K562 (cell line): Measurements from ENCODE around the gene ACCSL. TPM values are rescaled to one million over a fixed set of nuclear protein-coding genes. Genes with fewer than 3 reads are reported as not detected.

Source experiments
- ATAC-seq: fragments of 200-7000 bp; cut with Tn5 transposase; 3 replicates; pipeline ENCODE4 v1.9.1; 2020; ENCODE audit warnings: moderate library complexity
- BruUV-seq: library from RNA; stranded (reverse); fragments of 400-500 nt; replicated peaks from 2 replicates; lab custom pipeline; 2021; lab: Mats Ljungman, UMichigan
- CTCF ChIA-PET: fragments of 300-600 bp; formaldehyde crosslinking; extraction: SDS; loops from one replicate; lab custom pipeline; 2021; ENCODE audit warnings: low intra/inter-chr PET ratio; lab: Yijun Ruan, JAX
- POLR2A ChIA-PET: fragments of 300-600, 350-650 bp; sonication (Branson Sonifier 250); formaldehyde crosslinking; extraction: SDS; loops from one replicate; lab custom pipeline; 2021; ENCODE audit warnings: antibody characterized with exemption, inconsistent platforms; lab: Yijun Ruan, JAX
- DNase-seq, 4 experiments: peaks; one replicate each; pipeline versions ENCODE4 v3.0.0 to v3.0.0-alpha.2; 2011 to 2018; ENCODE audit warnings: low spot score in 3 of 4, mixed read lengths in 3 of 4; ENCODE audit errors: extremely low read depth in 1 of 4
- FAIRE-seq: peaks from 2 replicates; lab custom pipeline; 2011; peaks lifted over from hg19 to GRCh38; lab: Jason Lieb, UNC
- H2AFZ ChIP-seq: 2 replicates; pipeline ENCODE4 v1.6.0; 2011; ENCODE audit warnings: low read depth, low read length, control low read depth, inconsistent platforms
- H3K27ac ChIP-seq: fragments of 200-600 bp; 3 replicates; pipeline ENCODE4 v1.8.0; 2011; ENCODE audit warnings: low read depth, mild to moderate bottlenecking, control low read depth, inconsistent platforms, low read length, moderate library complexity, mixed read lengths; ENCODE audit errors: extremely low read depth
- H3K27me3 ChIP-seq, 2 experiments: fragments of 300-600 bp in 1 of 2; 2 replicates in 1 of 2; 3 replicates in 1 of 2; pipeline versions ENCODE4 v1.6.0 to v1.8.0; 2011; ENCODE audit warnings: inconsistent platforms in 2 of 2, low read length in 2 of 2, mild to moderate bottlenecking in 1 of 2, mixed read lengths in 1 of 2, moderate library complexity in 1 of 2; ENCODE audit not compliant: control insufficient read depth in 2 of 2, insufficient read depth in 2 of 2
- H3K36me3 ChIP-seq: fragments of 300-600 bp; 3 replicates; pipeline ENCODE4 v1.8.0; 2011; ENCODE audit warnings: mild to moderate bottlenecking, low read length, inconsistent platforms; ENCODE audit not compliant: control insufficient read depth, insufficient read depth
- H3K4me1 ChIP-seq, 2 experiments: fragments of 200-600 bp in 1 of 2; replicated peaks in 1 of 2; 2 replicates in 1 of 2; 3 replicates in 1 of 2; pipeline versions ENCODE4 v1.5.1 to v1.8.0; 2011; ENCODE audit warnings: inconsistent platforms in 2 of 2, low read length in 2 of 2, mild to moderate bottlenecking in 1 of 2, mixed read lengths in 1 of 2, moderate library complexity in 1 of 2; ENCODE audit not compliant: control insufficient read depth in 2 of 2, insufficient read depth in 2 of 2
- H3K4me2 ChIP-seq: 2 replicates; pipeline ENCODE4 v1.6.1; 2011; ENCODE audit warnings: low read length, control low read depth, inconsistent platforms, mixed read lengths; ENCODE audit not compliant: insufficient read depth
- H3K4me3 ChIP-seq: fragments of 200-600 bp; sonication (generic), shearing (Covaris generic); 2 replicates; pipeline ENCODE4 v1.5.1; 2016; ENCODE audit warnings: control low read depth, inconsistent platforms
- H3K79me2 ChIP-seq: fragments of 200-600 bp; 3 replicates; pipeline ENCODE4 v1.8.0; 2011; ENCODE audit warnings: low read length, inconsistent platforms; ENCODE audit not compliant: control insufficient read depth, insufficient read depth
- H3K9ac ChIP-seq, 2 experiments: 2 replicates each; pipeline versions ENCODE4 v1.6.0 to v1.6.1; 2011; ENCODE audit warnings: low read depth in 2 of 2, low read length in 2 of 2, control low read depth in 1 of 2, inconsistent platforms in 1 of 2, mild to moderate bottlenecking in 1 of 2, mixed read lengths in 1 of 2; ENCODE audit not compliant: insufficient read depth in 1 of 2
- H3K9me1 ChIP-seq: one replicate; pipeline ENCODE4 v1.6.0; 2011; ENCODE audit warnings: inconsistent platforms, mild to moderate bottlenecking, low read length, moderate library complexity; ENCODE audit not compliant: control insufficient read depth, insufficient read depth
- H3K9me3 ChIP-seq: replicated peaks from 2 replicates; pipeline ENCODE4 v1.5.1; 2011; ENCODE audit warnings: low read depth, low read length, inconsistent platforms; ENCODE audit not compliant: control insufficient read depth, insufficient read depth
- H4K20me1 ChIP-seq: replicated peaks from 2 replicates; pipeline ENCODE4 v1.6.1; 2011; ENCODE audit warnings: low read length, inconsistent platforms, mixed read lengths; ENCODE audit not compliant: control insufficient read depth, insufficient read depth
- DIDO1 ChIP-seq: fragments of 450-650 bp; IDR thresholded peaks from 2 replicates; pipeline ENCODE4 v1.6.1; 2016; ENCODE audit warnings: low read depth, missing biosample characterization, missing genetic modification characterization
- EWSR1 ChIP-seq: fragments of 450-650 bp; IDR thresholded peaks from 2 replicates; pipeline ENCODE4 v1.6.1; 2018; ENCODE audit warnings: borderline replicate concordance, mild to moderate bottlenecking, low read depth, moderate library complexity; ENCODE audit not compliant: partially characterized antibody
- FOXA3 ChIP-seq, 2 experiments: fragments of 450-650 bp in 1 of 2; sonication (generic) in 1 of 2; formaldehyde crosslinking; IDR thresholded peaks in 1 of 2; conservative IDR thresholded peaks in 1 of 2; 2 replicates each; pipeline versions ENCODE4 v1.4.0 to v1.8.0; 2020 to 2022; ENCODE audit warnings: mild to moderate bottlenecking in 2 of 2, missing genetic modification reagents in 1 of 2
- HOXB6 ChIP-seq: fragments of 250-450 bp; sonication (Bioruptor Pico); IDR thresholded peaks from 2 replicates; pipeline ENCODE4 v1.5.1; 2022; ENCODE audit warnings: mild to moderate bottlenecking, borderline replicate concordance
- MAX ChIP-seq: sonication (generic); formaldehyde crosslinking; IDR thresholded peaks from 2 replicates; pipeline ENCODE4 v1.9.0; 2022; ENCODE audit warnings: mild to moderate bottlenecking, missing genetic modification reagents
- MIER1 ChIP-seq: fragments of 450-650 bp; IDR thresholded peaks from 2 replicates; pipeline ENCODE4 v1.6.1; 2016; ENCODE audit warnings: antibody characterized with exemption, mild to moderate bottlenecking, low read depth
- NCOA4 ChIP-seq: fragments of 450-650 bp; IDR thresholded peaks from 2 replicates; pipeline ENCODE4 v1.6.1; 2018; ENCODE audit warnings: mild to moderate bottlenecking; ENCODE audit not compliant: partially characterized antibody
- NELFE ChIP-seq: IDR thresholded peaks from 2 replicates; pipeline ENCODE4 v1.6.1; 2011; ENCODE audit warnings: mild to moderate bottlenecking; ENCODE audit not compliant: insufficient read depth, insufficient read length
- NR4A1 ChIP-seq, 2 experiments: fragments of 250-450 bp in 1 of 2; fragments of 450-650 bp in 1 of 2; sonication (Bioruptor Pico) in 1 of 2; IDR thresholded peaks; 2 replicates each; pipeline versions ENCODE4 v1.4.0 to v1.6.1; 2016 to 2020; ENCODE audit warnings: mild to moderate bottlenecking in 2 of 2, missing compliant biosample characterization in 1 of 2, missing genetic modification characterization in 1 of 2, moderate library complexity in 1 of 2
- SMARCA5 ChIP-seq: fragments of 450-650 bp; IDR thresholded peaks from 2 replicates; pipeline ENCODE4 v1.6.1; 2016
- SNIP1 ChIP-seq: fragments of 450-650 bp; IDR thresholded peaks from 2 replicates; pipeline ENCODE4 v1.7.1; 2017; ENCODE audit warnings: low read depth, mild to moderate bottlenecking
- TCF7L2 ChIP-seq: fragments of 150-350 bp; IDR thresholded peaks from 2 replicates; pipeline ENCODE4 v1.6.1; 2016; ENCODE audit warnings: low read depth, mild to moderate bottlenecking, low read length, moderate library complexity
- ZNF197 ChIP-seq: fragments of 200-800 bp; sonication (Bioruptor generic); IDR thresholded peaks from 2 replicates; pipeline ENCODE4 v1.6.1; 2016; ENCODE audit warnings: low read depth, missing genetic modification characterization, missing compliant biosample characterization
- ZNF57 ChIP-seq: fragments of 450-650 bp; formaldehyde crosslinking; IDR thresholded peaks from 2 replicates; pipeline ENCODE4 v1.4.0; 2020; ENCODE audit warnings: mild to moderate bottlenecking, moderate library complexity
- ZNF655 ChIP-seq: fragments of 250-450 bp; sonication (Bioruptor Pico); IDR thresholded peaks from 2 replicates; pipeline ENCODE4 v1.5.0; 2021
- WGBS: fragments of 100-300 bp; shearing (Covaris generic); methylation state at CpG from one replicate; pipeline ENCODE4 v1.1.6; 2016; ENCODE audit warnings: low coverage, mixed read lengths; ENCODE audit not compliant: insufficient coverage; ENCODE audit errors: missing lambda C conversion rate; 5-methylcytosine and 5-hydroxymethylcytosine counted together
- in situ Hi-C: fragments of 300-500 bp; cut with MboI; formaldehyde crosslinking; loops from 4 replicates; pipeline ENCODE4 v1.15.0; 2018; ENCODE audit warnings: inconsistent platforms, mixed read lengths
- intact Hi-C: fragments of 100-400 bp; cut with micrococcal nuclease; formaldehyde crosslinking; loops from 2 replicates; pipeline ENCODE4 v1.14.2; 2022
- polyA plus RNA-seq, 8 experiments: library from polyadenylated mRNA; depleted of rRNA in 4 of 8; stranded (reverse) in 5 of 8; unstranded in 3 of 8; fragments of >200 nt; fragmentation: Nextera tagmentation in 2 of 8; fragmentation: Illumina TruSeq in 1 of 8; extraction: Ambion mirVana in 2 of 8; extraction: Trizol in 1 of 8; gene quantifications; 2 replicates each; pipeline versions ENCODE4 v1.2.1 to v1.2.3, GENCODE V29; 2011 to 2014; ENCODE audit warnings: inconsistent platforms in 1 of 8, missing spikeins in 1 of 8
- total RNA-seq, 7 experiments: library from RNA; depleted of rRNA in 6 of 7; stranded (reverse); fragments of >200 nt in 6 of 7; fragmentation: Illumina TruSeq in 2 of 7; extraction: Trizol in 2 of 7; gene quantifications; 2 replicates each; pipeline versions ENCODE4 v1.2.1 to v1.2.3, GENCODE V29; 2011 to 2021; ENCODE audit warnings: low replicate concordance in 1 of 7
- TF ChIP-seq, protein P1 (sequence below): fragments of 450-650 bp; IDR thresholded peaks from 2 replicates; pipeline ENCODE4 v1.6.1; 2016; ENCODE audit warnings: mild to moderate bottlenecking
- TF ChIP-seq, protein P2 (sequence below), 2 experiments: IDR thresholded peaks; 2 replicates each; pipeline ENCODE4 v1.6.1; 2012; ENCODE audit warnings: improper control_type of control experiment in 2 of 2, low read depth in 2 of 2, low read length in 2 of 2, borderline replicate concordance in 1 of 2

The ACCSL gene
- total and polyA plus RNA-seq, 9 of the 15 experiments (the other 6 are each of a cell fraction or from before 2014, with no cell fraction given) = not detected

DNA sequence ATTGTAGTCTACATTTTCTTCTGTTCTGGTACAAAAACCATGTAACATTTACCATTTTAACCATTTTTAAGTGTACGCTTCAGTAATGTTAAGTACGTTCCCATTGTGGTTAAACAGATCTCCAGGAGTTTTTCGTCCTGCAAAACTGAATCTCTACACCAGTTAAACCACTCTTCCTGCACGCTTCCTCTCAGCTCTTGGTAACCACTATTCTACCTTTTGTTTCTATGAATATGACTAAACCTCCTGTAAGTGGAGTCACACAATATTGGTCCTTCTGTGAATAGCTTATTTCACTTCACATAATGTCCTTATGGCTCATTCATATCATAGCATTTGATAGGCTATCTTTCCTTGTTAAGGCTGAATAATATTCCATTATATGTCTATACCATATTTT lies 40.6 kb downstream of the ACCSL start:
- CTCF ChIA-PET = interaction anchor here (0.7 kb wide), 1 partner anchor 22 kb away, joined by 3 read pairs; the partner anchor contains the start of gene ACCS
- ATAC-seq (no peak), DNase-seq (no peak), FAIRE-seq (no peak)
- no peak overlapping the region for H3K9ac ChIP-seq
- 78% methylated on average over 4 of the region's 4 CpGs for WGBS
- no peaks in the 10 kb centered on the region; the same call in 2 of the 3 replicates for H3K36me3 ChIP-seq
- H3K4me1 ChIP-seq = no peaks in the 10 kb centered on the region
- no TSS peak for BruUV-seq
- intact Hi-C loops (no loop called here), in situ Hi-C loops (no loop called here)
- no peak overlapping the region for H3K4me3 ChIP-seq
- H3K4me2 ChIP-seq = no peak overlapping the region
- H2AFZ ChIP-seq = no peak overlapping the region
- H3K27me3 ChIP-seq = no peaks in the 10 kb centered on the region
- no peaks in the 10 kb centered on the region; the same call in 1 of the 2 replicates for H3K9me3 ChIP-seq
- TF ChIP-seq MAX (CRISPR knock-in tag) (no peak), FOXA3 (CRISPR knock-in tag; conservative IDR thresholded peaks at IDR 0.05 in 1 of 2, IDR thresholded peaks at IDR 0.05 in 1 of 2) (no peak), ZNF197 (CRISPR knock-in tag) (no peak), NR4A1 (CRISPR knock-in tag; IDR thresholded peaks at IDR 0.05) (no peak), NR4A1 (tag; IDR thresholded peaks at IDR 0.05) (no peak), ZNF655 (no peak), SMARCA5 (no peak), SNIP1 (no peak), NELFE (no peak), TCF7L2 (no peak), NCOA4 (no peak), DIDO1 (tag) (no peak), HOXB6 (CRISPR knock-in tag) (no peak), MIER1 (no peak), ZNF57 (CRISPR knock-in tag) (no peak), EWSR1 (no peak)
- TF ChIP-seq, protein P1, sequence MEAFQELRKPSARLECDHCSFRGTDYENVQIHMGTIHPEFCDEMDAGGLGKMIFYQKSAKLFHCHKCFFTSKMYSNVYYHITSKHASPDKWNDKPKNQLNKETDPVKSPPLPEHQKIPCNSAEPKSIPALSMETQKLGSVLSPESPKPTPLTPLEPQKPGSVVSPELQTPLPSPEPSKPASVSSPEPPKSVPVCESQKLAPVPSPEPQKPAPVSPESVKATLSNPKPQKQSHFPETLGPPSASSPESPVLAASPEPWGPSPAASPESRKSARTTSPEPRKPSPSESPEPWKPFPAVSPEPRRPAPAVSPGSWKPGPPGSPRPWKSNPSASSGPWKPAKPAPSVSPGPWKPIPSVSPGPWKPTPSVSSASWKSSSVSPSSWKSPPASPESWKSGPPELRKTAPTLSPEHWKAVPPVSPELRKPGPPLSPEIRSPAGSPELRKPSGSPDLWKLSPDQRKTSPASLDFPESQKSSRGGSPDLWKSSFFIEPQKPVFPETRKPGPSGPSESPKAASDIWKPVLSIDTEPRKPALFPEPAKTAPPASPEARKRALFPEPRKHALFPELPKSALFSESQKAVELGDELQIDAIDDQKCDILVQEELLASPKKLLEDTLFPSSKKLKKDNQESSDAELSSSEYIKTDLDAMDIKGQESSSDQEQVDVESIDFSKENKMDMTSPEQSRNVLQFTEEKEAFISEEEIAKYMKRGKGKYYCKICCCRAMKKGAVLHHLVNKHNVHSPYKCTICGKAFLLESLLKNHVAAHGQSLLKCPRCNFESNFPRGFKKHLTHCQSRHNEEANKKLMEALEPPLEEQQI = no peak
- TF ChIP-seq, protein P2, sequence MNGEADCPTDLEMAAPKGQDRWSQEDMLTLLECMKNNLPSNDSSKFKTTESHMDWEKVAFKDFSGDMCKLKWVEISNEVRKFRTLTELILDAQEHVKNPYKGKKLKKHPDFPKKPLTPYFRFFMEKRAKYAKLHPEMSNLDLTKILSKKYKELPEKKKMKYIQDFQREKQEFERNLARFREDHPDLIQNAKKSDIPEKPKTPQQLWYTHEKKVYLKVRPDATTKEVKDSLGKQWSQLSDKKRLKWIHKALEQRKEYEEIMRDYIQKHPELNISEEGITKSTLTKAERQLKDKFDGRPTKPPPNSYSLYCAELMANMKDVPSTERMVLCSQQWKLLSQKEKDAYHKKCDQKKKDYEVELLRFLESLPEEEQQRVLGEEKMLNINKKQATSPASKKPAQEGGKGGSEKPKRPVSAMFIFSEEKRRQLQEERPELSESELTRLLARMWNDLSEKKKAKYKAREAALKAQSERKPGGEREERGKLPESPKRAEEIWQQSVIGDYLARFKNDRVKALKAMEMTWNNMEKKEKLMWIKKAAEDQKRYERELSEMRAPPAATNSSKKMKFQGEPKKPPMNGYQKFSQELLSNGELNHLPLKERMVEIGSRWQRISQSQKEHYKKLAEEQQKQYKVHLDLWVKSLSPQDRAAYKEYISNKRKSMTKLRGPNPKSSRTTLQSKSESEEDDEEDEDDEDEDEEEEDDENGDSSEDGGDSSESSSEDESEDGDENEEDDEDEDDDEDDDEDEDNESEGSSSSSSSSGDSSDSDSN (IDR thresholded peaks at IDR 0.05; ENCODE audit: borderline replicate concordance in 1 of 2, low read depth in 2 of 2, low read length in 2 of 2) = no peak
- no peaks in the 10 kb centered on the region for H3K79me2 ChIP-seq
- no peak overlapping the region for H3K27ac ChIP-seq
- H4K20me1 ChIP-seq = no peaks in the 10 kb centered on the region
- POLR2A ChIA-PET = interaction anchor here (0.7 kb wide), 1 partner anchor 523 kb away, joined by 5 read pairs; no protein-coding TSS in a partner anchor
- H3K9me1 ChIP-seq = no peaks in the 10 kb centered on the region
